Activated T-cell treated with anti-CD3 and anti-CD28 coated beads for 48 hours (primary cell): ENCODE measurements around the gene TEF.
"Not testable (repeated sequence)": the region's sequence is repeated elsewhere in the genome, so short reads cannot be mapped to it uniquely, and the experiment has no call there.

Experiments
- DNase-seq: peaks from one replicate; pipeline ENCODE4 v3.0.0-alpha.2; 2020; ENCODE audit warnings: low read depth

The TEF gene

GRCh38 chr22:41429232-41429950 is 47.6 kb downstream of the TEF start:
- DNase-seq = no peak

GRCh38 chr22:41429951-41430332 is 48.2 kb downstream of the TEF start:
- DNase-seq = no peak

GRCh38 chr22:41431656-41432055 is 49.9 kb downstream of the TEF start:
- DNase-seq = no peak

- not testable (repeated sequence) for DNase-seq
Measured at GRCh38 chr22:41433480-41433879, 51.7 kb downstream of the TEF start.

GRCh38 chr22:41434361-41435003 is 52.7 kb downstream of the TEF start:
- not testable (repeated sequence) for DNase-seq

- no peak for DNase-seq
Measured at GRCh38 chr22:41435560-41435959, 53.8 kb downstream of the TEF start.

- DNase-seq = no peak
Measured at GRCh38 chr22:41436322-41437113, 54.8 kb downstream of the TEF start.

GRCh38 chr22:41437198-41437597 is 55.5 kb downstream of the TEF start:
- DNase-seq = no peak

GRCh38 chr22:41440511-41440910 is 58.8 kb downstream of the TEF start:
- DNase-seq = not testable (repeated sequence)

- no peak for DNase-seq
Measured at GRCh38 chr22:41442240-41442792, 60.6 kb downstream of the TEF start.

GRCh38 chr22:41444360-41445128 is 62.8 kb downstream of the TEF start:
- peak; percentile 84 for DNase-seq

GRCh38 chr22:41445129-41446056 is 63.7 kb downstream of the TEF start:
- DNase-seq = peak; percentile 12

- no peak for DNase-seq
Measured at GRCh38 chr22:41446057-41446501, 64.3 kb downstream of the TEF start.

- peak; percentile 96 for DNase-seq
Measured at GRCh38 chr22:41446639-41447434, 65.1 kb downstream of the TEF start, which contains the start of gene TOB2. TOB2 (minus strand) TSS chr22:41446801; CDS start chr22:41437345, 9,456 bp downstream.

- DNase-seq = peak; percentile 60
Measured at GRCh38 chr22:41447435-41448188, 65.9 kb downstream of the TEF start.

GRCh38 chr22:41448189-41448808 is 66.6 kb downstream of the TEF start:
- DNase-seq = peak; percentile 83
